ENCODE results near the gene GJA3. TPM values are rescaled to one million over a fixed set of nuclear protein-coding genes. Genes with fewer than 3 reads are reported as not detected.

GJA3 gene
- total and polyA plus RNA-seq, 2 of the 8 experiments (the other 6 are each of a cell fraction or from before 2014, with no cell fraction given): 0.12 to 0.60 TPM

DNA sequence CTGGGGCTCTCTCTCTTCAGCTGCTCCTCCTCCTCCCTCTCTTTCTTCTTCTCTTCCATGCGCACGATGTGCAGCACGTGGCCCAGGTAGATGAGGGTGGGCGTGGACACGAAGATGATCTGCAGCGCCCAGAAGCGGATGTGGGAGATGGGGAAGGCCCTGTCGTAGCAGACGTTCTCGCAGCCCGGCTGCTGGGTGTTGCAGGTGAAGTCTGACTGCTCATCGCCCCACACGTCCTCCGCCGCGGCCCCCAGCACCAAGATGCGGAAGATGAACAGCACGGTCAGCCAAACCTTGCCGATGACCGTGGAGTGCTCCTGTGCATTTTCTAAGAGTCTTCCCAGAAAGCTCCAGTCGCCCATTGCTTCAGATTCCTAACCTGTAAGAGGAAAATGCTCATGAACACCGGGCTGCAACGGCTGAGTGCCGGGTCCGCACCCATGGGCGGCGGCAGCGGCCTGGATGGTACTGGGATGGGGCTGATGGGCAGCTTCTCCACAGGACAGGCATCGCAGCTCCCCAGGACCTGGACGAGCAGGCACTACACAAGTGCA is 17.8 kb downstream of the GJA3 start (continued):
- TF ChIP-seq NRF1 (IDR thresholded peaks at IDR 0.05; ENCODE audit: low read depth, low read length) (no peak), RNF2 (IDR thresholded peaks at IDR 0.05; ENCODE audit: borderline replicate concordance, low read depth, low read length, missing control alignments, poor library complexity, severe bottlenecking) (no peak), ATF2 (IDR thresholded peaks at IDR 0.05; ENCODE audit: low read length) (no peak), E2F6 (IDR thresholded peaks at IDR 0.05) (no peak)
